ENCODE measurements around the gene NFATC3.
"Not testable (repeated sequence)": the region's sequence is repeated elsewhere in the genome, so short reads cannot be mapped to it uniquely, and the experiment has no call there.

The NFATC3 gene

DNA sequence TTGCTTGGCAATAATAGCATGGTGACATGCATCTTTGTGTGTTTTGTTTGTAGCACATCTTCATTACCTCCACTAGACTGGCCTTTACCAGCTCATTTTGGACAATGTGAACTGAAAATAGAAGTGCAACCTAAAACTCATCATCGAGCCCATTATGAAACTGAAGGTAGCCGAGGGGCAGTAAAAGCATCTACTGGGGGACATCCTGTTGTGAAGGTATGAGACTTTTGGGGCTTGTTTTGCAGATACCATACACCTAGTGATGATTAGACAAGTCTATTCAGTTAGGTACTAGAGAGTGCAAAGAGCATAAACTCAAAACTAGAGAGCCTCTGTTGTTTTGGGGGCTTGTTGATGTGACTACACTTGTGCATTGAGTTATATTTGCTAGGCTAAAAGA is 41.2 kb downstream of the NFATC3 start:
- H3K4me3 ChIP-seq (ENCODE audit: low read length), result no peak overlapping the region
- no peak for DNase-seq (ENCODE audit: low read depth)
- TF ChIP-seq, protein P1, sequence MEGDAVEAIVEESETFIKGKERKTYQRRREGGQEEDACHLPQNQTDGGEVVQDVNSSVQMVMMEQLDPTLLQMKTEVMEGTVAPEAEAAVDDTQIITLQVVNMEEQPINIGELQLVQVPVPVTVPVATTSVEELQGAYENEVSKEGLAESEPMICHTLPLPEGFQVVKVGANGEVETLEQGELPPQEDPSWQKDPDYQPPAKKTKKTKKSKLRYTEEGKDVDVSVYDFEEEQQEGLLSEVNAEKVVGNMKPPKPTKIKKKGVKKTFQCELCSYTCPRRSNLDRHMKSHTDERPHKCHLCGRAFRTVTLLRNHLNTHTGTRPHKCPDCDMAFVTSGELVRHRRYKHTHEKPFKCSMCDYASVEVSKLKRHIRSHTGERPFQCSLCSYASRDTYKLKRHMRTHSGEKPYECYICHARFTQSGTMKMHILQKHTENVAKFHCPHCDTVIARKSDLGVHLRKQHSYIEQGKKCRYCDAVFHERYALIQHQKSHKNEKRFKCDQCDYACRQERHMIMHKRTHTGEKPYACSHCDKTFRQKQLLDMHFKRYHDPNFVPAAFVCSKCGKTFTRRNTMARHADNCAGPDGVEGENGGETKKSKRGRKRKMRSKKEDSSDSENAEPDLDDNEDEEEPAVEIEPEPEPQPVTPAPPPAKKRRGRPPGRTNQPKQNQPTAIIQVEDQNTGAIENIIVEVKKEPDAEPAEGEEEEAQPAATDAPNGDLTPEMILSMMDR (conservative IDR thresholded peaks at IDR 0.05; ENCODE audit: low read length), result no peak

DNA sequence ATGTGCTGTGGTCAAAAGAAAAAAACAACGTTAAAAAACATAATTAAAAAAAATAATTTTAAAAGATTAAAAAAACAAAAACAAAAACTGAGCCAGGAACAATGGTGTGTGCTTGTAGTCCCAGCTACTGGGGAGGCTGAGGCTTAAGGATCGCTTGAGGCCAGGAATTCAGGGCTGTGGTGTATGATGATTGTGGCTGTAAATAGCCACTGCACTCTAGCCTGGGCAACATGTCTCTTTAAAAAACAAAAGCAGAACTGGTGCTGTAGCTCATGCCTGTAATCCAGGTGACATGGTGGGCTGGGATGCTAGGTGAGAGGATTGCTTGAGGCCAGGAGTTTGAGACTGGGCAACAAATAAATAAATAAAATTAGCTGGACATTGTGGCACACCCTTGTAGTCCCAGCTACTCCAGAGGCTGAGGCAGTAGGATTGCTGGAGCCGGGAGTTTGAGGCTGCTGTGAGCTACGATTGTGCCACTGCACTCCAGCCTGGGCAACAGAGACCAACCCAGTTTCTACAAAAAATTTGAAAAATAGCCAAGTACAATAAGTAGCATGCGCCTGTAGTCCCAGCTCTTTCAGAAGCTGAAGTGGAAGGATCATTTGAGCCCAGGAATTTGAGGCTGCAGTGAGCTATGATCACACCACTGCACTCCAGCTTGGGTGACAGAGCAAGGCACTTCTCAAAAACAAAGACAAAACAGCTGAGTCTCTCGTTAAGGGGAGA is 43.6 kb downstream of the NFATC3 start:
- peak; percentile 44 for DNase-seq (ENCODE audit: low read depth)
- no peak overlapping the region for H3K4me3 ChIP-seq (ENCODE audit: low read length)
- TF ChIP-seq, protein P1 (conservative IDR thresholded peaks at IDR 0.05; ENCODE audit: low read length), result no peak

DNA sequence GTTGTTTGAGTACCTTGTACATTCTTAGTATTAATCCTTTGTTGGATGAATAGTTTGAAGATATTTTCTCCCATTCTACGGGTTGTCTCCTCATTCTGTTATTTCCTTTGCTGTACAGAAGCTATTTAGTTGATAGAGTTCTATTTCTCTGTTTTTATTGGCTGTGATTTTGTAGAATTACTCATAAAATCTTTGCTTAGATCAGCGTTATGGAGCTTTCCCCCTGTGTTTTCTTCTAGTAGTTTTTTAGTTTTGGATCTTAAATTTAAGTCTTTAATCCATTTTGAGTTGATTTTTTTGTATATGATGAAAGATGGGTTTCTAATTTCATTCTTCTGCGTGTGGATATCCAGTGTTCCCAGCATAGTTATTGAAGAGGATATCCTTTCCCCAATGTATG is 45.4 kb downstream of the NFATC3 start:
- TF ChIP-seq, protein P1 (conservative IDR thresholded peaks at IDR 0.05; ENCODE audit: low read length), result no peak
- no peak for DNase-seq (ENCODE audit: low read depth)
- H3K4me3 ChIP-seq (ENCODE audit: low read length), result no peak overlapping the region

DNA sequence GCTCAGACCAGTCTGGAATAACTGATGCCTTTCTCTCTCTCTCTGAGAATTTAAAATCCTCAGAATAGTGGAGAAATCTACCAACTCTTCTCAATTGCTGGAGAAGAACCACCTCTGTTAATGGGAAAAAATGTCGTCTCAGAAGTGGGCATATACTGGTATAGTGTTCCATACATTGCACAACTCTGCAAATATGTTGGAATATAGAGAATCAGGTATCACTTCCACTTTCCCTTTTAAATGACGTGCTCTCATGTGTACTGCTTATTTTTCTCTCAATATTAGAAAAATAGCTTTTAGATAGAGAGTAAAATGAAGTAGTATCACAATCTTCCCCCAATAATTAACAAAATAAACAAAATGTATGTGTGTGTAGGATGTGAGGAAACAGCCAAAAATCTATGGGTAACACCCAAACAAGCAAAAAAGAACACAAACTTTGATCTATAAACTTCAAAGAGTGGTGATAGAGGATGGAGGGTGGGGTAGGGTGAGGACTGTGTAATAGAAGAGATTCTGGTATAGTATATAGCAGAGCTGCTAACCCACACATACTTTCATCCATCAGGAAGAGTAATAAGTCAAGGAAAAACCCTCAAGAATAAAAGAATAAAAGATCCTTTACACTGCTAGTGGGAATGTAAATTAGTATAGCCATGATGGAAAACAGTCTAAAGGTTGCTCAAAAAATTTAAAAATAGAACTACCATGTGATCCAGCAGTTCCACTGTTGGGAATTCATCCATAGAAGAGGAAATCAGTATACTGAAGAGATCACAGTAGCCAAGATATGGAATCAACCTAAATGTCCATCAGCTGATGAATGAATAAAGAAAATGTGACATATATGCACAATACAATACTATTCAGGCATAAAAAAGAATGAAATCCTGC is 46.9 kb downstream of the NFATC3 start:
- H3K4me3 ChIP-seq (ENCODE audit: low read length), result no peak overlapping the region
- TF ChIP-seq, protein P1 (conservative IDR thresholded peaks at IDR 0.05; ENCODE audit: low read length), result no peak
- no peak for DNase-seq (ENCODE audit: low read depth)

DNA sequence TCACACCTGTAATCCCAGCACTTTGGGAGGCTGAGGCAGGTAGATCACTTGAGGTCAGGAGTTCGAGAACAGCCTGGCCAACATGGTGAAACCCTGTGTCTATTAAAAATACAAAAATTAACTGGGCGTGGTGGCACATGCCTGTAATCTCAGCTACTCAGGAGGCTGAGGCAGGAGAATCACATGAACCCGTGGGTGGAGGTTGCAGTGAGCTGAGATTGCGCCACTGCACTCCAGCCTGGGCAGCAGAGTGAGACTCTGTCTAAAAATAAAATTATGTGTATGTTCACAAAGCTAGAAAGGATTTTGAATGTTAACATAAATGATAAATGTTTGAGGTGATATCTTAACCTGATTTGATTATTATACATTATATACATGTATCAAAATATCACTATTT is 47.8 kb downstream of the NFATC3 start:
- not testable (repeated sequence) for DNase-seq (ENCODE audit: low read depth); H3K4me3 ChIP-seq (ENCODE audit: low read length)

DNA sequence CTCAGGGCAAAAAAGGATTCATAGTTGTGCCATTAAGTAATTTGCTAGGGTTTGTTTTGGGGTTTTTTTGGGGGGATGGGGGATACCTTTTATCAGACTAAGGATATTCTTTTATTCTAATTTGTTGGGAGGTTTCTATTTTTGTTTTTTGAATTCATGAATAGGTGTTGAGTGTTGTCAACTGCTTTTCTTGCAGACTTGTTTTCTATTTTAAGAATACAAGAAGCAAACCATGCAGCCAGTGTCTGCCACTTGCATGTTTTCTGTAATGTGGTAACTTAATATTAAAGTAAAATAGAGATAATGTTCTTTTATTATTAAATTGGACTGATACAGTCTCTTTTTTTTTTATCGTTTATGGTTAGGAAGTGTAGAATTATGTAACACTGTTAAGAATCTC is 49.5 kb downstream of the NFATC3 start:
- no peak overlapping the region for H3K4me3 ChIP-seq (ENCODE audit: low read length)
- no peak for DNase-seq (ENCODE audit: low read depth)
- TF ChIP-seq, protein P1 (conservative IDR thresholded peaks at IDR 0.05; ENCODE audit: low read length), result no peak

DNA sequence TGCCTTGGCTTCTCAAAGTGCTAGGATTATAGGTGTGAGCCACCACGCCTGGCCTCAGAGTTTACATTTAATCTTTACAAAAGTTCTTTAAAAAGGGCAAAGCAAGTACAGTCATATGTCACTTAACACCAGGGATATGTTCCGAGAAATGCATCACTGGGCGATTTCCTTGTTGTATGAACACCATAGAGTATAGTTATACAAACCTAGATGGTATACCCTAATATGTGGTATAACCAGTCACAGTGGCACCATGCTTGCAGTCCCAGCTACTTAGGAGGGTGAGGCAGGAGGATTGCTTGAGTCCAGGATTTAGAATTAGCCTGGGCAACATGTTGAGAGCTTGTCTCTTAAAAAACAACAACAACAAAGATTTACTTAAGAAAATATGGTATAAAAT is 51.3 kb downstream of the NFATC3 start:
- no peak for DNase-seq (ENCODE audit: low read depth)
- no peak overlapping the region for H3K4me3 ChIP-seq (ENCODE audit: low read length)
- TF ChIP-seq, protein P1 (conservative IDR thresholded peaks at IDR 0.05; ENCODE audit: low read length), result no peak
